Loucy (cell line): Measurements from ENCODE around the gene NSF.

ENCODE experiments used
- CTCF ChIP-seq: fragments of 200-600 bp; sonication (generic); conservative IDR thresholded peaks from 2 replicates; pipeline ENCODE4 v1.5.1; 2014; ENCODE audit warnings: mild to moderate bottlenecking, antibody characterized with exemption, low read length
- EZH2phosphoT487 ChIP-seq: fragments of 200-600 bp; IDR thresholded peaks from 2 replicates; pipeline ENCODE4 v1.6.1; 2018; ENCODE audit warnings: antibody characterized with exemption, mild to moderate bottlenecking, moderate library complexity, borderline replicate concordance

DNA sequence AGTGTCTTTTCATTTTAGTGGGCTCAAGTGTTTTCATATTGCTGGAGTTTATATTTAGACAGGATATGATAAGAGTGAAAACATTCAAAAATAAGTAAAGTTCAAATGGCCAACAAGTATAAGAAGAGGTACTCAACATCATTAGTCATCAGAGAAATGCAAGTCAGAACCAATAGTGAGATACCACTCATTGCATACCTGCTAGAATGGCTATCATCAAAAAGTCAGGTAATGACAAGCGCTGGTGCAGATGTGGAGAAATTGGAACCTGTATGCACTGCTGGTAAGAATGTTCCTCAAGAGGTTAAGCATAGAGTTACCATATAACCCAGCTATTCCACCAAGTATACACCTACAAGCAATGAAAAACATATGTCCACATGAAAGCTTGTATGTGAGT lies 140.2 kb downstream of the NSF start:
- no peak for TF ChIP-seq CTCF
- TF ChIP-seq EZH2phosphoT487 = no peak
